ENCODE measurements around the gene MORN4.

Gene MORN4

DNA sequence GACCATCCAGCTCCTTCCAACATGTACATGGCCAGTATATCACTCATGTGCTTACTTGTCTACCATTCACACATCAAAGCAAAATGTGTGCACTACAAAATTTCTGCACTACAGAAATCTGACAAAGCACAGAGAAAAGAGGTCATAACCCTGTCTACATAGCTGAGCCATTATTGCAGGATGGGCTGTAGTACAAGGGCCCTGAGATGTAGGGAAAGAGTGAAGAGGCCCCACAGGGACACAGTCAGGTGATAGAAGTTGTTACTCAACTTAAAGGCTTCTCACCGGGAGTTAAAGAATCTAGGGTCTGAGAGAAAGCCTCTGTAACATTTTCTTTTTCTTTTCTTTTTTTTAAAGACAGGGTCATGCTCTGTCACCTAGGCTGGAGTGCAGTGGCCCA, 36.3 kb upstream of the MORN4 start:
- H3K4me3 ChIP-seq (ENCODE audit: low read depth, low read length): no peak overlapping the region
- no peak for DNase-seq (ENCODE audit: low read depth, low spot score)
- TF ChIP-seq, protein P1, sequence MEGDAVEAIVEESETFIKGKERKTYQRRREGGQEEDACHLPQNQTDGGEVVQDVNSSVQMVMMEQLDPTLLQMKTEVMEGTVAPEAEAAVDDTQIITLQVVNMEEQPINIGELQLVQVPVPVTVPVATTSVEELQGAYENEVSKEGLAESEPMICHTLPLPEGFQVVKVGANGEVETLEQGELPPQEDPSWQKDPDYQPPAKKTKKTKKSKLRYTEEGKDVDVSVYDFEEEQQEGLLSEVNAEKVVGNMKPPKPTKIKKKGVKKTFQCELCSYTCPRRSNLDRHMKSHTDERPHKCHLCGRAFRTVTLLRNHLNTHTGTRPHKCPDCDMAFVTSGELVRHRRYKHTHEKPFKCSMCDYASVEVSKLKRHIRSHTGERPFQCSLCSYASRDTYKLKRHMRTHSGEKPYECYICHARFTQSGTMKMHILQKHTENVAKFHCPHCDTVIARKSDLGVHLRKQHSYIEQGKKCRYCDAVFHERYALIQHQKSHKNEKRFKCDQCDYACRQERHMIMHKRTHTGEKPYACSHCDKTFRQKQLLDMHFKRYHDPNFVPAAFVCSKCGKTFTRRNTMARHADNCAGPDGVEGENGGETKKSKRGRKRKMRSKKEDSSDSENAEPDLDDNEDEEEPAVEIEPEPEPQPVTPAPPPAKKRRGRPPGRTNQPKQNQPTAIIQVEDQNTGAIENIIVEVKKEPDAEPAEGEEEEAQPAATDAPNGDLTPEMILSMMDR (IDR thresholded peaks at IDR 0.05; ENCODE audit: low read depth, low read length): no peak
- in situ Hi-C loops (cut with HindIII; ENCODE audit: low sequenced_read_pairs): no loop called here

DNA sequence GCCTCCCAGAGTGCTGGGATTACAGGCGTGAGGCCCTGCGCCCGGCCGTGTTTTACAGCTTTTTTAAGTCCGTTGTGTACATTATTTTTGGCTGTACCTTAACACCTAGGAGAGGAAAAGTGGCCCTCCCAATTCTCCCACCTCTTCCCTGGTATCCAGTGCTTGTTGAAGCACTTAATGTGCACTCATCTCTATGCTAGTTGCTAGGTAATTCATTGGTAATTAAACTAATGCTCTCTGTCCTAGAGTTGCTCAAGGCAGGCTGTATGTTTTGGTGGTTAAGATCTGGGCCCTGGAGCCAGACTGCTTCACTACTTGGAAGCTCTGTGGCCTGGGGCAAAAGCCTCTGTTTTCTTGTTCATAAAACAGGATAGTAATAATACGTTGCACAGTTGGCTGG, 34.2 kb upstream of the MORN4 start:
- DNase-seq (ENCODE audit: low read depth, low spot score): no peak
- no peak overlapping the region for H3K4me3 ChIP-seq (ENCODE audit: low read depth, low read length)
- in situ Hi-C loops (cut with HindIII; ENCODE audit: low sequenced_read_pairs): no loop called here
- TF ChIP-seq, protein P1 (IDR thresholded peaks at IDR 0.05; ENCODE audit: low read depth, low read length): no peak

- no peak overlapping the region for H3K4me3 ChIP-seq (ENCODE audit: low read depth, low read length)
- no peak for DNase-seq (ENCODE audit: low read depth, low spot score)
- in situ Hi-C loops (cut with HindIII; ENCODE audit: low sequenced_read_pairs): no loop called here
- TF ChIP-seq, protein P1 (IDR thresholded peaks at IDR 0.05; ENCODE audit: low read depth, low read length): no peak
Measured at GRCh38 chr10:97666992-97667391, 33.7 kb upstream of the MORN4 start.

DNA sequence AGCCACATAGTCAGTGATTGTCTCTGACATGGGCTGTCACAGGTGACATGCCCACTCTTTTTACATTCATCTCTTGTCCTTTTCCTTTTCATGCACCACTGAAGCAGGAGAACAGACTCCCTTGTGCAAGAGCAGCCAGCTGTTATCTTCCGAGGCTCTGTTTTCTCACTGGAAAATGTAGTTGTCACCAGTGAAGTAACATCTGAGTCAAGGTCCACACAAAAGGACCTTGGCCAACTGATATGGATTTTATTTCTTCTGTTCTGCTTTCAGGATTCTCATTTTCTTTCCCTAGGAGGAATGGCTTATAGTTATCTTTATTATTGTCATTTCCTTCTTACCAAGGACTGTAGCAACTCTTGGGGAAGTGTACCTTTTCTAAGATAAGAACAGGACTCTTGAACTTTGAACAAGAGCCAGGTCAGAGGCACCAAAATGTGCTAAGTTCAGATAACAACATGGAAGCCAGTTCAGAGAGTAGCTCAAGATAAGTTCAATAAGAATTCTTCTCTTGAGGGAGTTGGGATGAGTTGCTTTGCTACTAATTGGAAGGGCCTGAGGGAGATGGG, 31.1 kb upstream of the MORN4 start:
- TF ChIP-seq, protein P1 (IDR thresholded peaks at IDR 0.05; ENCODE audit: low read depth, low read length): no peak
- H3K4me3 ChIP-seq (ENCODE audit: low read depth, low read length): no peak overlapping the region
- in situ Hi-C loops (cut with HindIII; ENCODE audit: low sequenced_read_pairs): no loop called here
- DNase-seq (ENCODE audit: low read depth, low spot score): no peak

DNA sequence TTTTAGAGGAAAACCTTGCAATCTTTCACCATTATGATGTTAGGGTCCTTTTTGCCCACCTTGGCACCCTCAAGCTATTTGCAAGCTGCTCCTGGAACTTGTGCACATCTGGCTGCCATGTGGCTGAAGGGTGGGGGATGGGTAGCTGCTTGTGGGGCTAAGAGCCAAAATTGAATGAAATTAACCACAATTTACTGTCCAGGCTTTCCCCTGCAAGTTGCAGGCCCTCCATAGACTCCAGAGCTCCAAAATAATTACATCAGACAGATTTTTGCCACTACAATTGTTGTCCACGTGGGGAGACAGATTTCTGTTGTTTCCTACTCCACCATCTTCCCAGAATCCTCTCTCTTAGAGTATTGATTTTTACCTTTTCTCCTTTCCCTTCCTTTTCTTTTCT, 26.3 kb upstream of the MORN4 start:
- TF ChIP-seq, protein P1 (IDR thresholded peaks at IDR 0.05; ENCODE audit: low read depth, low read length): no peak
- DNase-seq (ENCODE audit: low read depth, low spot score): peak; percentile 69
- in situ Hi-C loops (cut with HindIII; ENCODE audit: low sequenced_read_pairs): no loop called here
- no peak overlapping the region for H3K4me3 ChIP-seq (ENCODE audit: low read depth, low read length)

GRCh38 chr10:97656777-97657176, 23.5 kb upstream of the MORN4 start:
- DNase-seq (ENCODE audit: low read depth, low spot score): no peak
- no peak overlapping the region for H3K4me3 ChIP-seq (ENCODE audit: low read depth, low read length)
- TF ChIP-seq, protein P1 (IDR thresholded peaks at IDR 0.05; ENCODE audit: low read depth, low read length): no peak
- in situ Hi-C loops (cut with HindIII; ENCODE audit: low sequenced_read_pairs): no loop called here

GRCh38 chr10:97651773-97652172, 18.5 kb upstream of the MORN4 start:
- no peak overlapping the region for H3K4me3 ChIP-seq (ENCODE audit: low read depth, low read length)
- in situ Hi-C loops (cut with HindIII; ENCODE audit: low sequenced_read_pairs): no loop called here
- DNase-seq (ENCODE audit: low read depth, low spot score): no peak
- TF ChIP-seq, protein P1 (IDR thresholded peaks at IDR 0.05; ENCODE audit: low read depth, low read length): no peak
